Umbilical cord (tissue), 2 donors: Measurements from ENCODE around the gene FBRS. TPM values are rescaled to one million over a fixed set of nuclear protein-coding genes. Genes with fewer than 3 reads are reported as not detected.
A peak's percentile ranks its signal among the peaks of the same experiment; 100 is the strongest.

Experiments
- DNase-seq: peaks from one replicate; pipeline ENCODE4 v3.0.0-alpha.2; 2015; ENCODE audit warnings: low spot score
- total RNA-seq: library from RNA; depleted of rRNA; stranded (reverse); fragments of >200 nt; gene quantifications from one replicate; pipeline ENCODE4 v1.2.3, GENCODE V29; 2014; ENCODE audit warnings: low replicate concordance; ENCODE audit not compliant: insufficient read depth

Gene FBRS
- total RNA-seq, 1 donor from 2014 or later, result 13.5 TPM

DNA sequence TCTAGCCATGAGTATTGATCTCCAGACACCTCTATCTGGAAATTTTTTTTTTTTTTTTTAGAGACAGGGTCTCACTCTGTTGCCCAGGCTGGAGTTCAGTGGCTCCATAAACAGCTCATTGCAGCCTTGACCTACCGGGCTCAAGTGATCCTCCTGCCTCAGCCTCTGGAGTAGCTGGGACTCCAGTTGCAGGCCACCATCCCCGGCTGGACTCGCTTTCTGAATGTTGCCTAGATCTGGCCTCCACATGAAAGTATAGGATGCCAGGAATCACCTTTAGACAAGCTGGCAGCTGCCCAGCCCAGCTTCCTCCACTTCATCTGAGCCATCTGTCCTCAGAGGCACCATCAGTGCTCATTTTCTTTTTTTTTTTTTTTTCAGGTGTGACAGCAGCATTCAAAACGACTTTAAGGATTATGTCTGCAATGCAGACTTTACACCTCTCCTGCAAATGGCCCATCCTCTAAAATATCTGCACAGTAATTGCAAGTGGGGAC lies 13.8 kb upstream of the FBRS start:
- DNase-seq, result no peak

DNA sequence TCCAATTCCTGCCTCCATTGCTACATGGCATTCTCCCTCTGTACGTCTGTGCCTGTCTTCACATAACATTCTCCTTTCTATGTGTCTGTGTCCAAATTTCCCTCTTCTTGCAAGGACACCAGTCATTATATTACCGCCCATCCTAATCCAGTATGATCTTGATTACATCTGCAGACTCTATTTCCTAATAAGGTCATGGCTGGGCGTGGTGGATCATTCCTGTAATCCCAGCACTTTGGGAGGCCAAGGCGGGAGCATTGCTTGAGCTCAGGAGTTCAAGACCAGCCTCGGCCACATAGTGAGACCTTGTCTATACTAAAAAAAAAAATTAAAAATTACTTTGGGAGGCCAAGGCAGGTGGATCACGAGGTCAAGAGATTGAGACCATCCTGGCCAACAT lies 12.5 kb upstream of the FBRS start:
- DNase-seq, result no peak

DNA sequence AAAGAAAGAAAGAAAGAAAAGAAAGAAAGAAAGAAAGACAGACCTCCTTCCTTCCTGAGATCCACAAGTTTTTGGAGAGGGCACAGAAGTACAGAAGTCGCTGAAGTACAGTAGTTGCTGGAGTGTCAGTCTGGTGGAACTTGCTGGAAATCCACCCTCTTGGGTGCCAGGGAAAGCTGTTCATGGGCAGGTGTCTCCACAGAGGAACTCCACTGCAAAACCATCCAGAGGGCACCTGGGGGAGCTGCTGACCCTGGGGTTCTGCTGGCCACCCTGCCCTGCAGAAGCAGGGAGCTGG lies 11.0 kb upstream of the FBRS start:
- no peak for DNase-seq

DNA sequence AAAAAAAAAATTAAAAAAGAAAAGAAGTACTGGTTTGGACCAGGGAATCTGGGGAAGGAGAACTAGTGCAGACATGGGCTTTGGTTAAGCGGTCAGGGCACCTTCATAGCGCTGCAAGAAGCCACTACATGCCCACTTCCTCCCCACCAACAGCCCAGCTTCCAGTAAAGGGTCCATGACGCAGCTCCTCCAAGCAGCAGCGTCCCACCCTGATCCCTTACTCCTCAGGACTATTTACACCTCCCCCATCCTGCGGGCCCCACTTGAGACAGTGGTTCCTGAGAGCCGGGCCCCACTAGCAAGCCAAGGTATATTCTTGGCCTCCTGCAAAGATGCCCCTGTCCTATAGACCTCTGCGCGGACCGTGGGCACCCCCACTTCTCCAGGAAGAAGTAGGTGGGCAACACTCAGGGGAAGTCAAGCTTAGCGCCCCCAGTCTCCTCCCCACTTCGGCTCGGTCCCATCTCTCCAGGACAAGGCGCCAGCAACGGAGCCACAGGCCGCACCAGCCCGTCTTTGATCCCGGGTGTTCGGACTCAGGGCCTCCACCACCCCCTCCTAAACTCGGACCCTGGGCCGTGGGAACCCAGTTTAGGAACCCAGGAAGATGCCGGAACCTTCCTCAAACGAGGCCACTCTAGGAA lies 8.4 kb upstream of the FBRS start:
- no peak for DNase-seq

DNA sequence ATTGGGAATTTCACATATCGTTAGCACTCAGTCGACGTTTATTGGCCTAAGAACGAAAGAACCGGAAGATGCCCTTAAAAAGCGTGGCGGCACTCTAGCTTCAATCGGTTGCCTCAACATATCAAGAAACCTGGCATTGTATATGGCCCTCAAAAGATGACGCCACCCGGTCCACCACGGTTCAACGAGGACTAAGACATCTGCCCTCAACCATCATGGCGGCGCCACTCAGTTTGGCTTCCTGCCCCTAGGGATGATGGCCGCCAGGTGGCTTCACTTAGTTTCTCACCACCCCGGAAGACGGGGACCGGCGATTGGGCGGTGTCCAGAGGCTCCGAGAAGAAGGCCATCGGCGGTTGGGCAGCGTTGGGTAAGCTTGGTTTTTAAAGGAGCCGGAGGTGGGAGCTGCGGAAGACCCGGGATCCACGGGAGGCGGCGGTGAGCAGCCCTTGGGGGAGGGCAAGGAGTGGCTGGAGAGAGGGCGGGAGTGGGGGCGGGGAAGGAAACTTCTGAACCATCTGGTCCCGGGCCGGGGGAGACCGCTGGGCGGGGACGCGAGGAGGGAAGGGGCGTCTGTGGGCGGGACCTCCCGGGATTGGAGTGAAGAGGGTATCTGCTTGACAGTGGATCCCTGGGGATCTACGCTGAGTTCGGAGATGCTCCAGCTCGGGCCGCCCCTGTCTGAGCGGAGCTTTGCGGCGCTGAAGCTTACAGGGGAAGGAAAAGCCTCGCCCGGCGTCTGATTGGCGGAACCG lies 7.7 kb upstream of the FBRS start, which contains the start of gene PRR14:
Gene PRR14, plus strand, starts transcription at position 592 of the 755 bp plus-strand sequence. CDS start 686 bp downstream, outside the sequence.
- DNase-seq, result peak; percentile 100

DNA sequence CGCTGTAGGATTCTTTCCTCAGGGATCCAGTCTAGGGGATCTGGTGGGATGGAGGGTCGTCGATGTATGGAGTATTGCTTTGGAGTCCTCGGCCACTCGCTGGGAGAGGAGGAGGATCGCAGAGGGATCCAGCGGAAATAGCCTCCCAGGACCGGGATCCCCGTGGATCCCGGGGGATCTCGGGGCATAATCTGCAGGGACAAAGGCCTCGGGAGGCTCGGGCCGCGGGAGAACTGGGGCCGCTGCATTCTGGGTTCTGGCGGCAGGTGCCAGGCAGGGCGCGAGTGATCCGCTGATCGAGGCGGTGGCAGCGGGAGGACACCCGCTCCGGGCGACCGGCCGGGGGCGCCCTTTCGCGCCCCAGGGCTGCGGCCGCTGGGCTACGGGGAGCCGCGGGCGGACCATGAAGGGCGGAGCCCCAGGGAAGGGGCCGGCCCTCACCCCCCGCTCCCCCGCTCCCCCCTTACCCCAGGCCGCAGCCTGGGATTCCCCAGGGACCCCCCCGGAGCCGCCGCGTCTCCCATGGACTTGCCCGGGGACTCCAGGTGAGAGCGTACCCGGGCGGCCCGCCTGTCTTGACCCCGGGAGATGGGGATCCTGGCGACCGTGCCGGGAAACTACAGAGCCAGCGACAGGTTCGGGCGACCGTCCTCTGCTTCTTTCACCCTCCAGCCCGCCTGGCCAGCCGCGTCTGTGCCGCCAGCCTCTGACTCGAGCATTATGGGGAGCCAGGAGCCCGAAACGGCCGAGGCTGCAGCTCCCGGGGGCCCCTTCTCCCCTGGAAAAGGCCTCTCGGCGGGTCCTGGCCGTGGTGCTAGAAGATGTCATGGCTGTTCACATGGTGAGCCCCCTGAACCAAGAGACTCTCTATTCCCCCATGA lies 6.9 kb upstream of the FBRS start:
- DNase-seq, result peak; percentile 47

DNA sequence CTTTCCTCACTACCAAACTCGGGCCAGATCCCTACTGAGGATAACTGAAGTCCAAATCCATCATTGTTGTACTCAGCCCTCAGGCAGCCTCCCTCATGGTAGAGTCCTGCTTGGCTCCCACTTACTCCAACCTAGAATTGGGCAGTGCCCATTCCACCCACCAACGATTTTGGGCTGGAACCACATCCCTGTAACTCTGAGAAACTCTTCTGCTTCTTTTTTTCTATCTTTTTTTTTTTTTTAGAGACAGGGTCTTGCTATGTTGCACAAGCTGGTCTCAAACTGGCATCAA lies 6.3 kb upstream of the FBRS start:
- no peak for DNase-seq

DNA sequence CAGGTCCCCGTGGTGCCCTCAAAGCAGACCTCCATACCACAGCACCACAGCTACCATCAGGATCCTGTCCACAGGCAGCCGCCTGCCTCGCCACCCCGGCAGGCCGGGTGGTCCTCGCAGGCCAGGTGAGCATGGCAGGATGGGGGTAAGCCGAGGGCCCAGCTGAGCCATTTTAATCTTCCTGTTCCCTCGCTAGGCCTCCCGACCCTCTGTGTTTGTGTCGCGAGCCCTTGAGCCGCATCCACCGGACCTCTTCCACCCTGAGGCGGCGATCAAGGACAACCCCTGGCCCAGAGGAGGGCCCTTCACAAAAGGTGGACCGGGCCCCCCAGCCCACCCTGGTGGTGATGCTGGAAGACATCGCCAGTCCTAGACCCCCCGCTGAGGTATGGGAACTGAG lies 5.5 kb upstream of the FBRS start:
- DNase-seq, result no peak

DNA sequence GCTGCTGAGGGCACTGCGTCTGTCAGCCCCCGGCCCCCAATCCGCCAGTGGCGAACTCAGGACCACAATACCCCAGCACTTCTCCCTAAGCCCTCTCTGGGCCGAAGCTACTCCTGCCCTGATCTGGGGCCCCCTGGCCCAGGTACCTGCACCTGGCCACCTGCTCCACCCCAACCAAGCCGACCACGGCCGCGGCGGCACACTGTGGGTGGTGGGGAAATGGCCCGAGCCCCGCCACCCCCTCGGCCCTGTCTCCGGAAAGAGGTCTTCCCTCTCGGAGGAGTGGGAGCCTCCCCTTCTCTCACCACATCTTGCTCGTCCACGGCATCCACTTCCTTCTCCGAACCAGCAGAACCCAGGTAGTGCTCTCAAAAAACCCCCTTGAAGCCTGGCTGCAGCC lies 3.4 kb upstream of the FBRS start:
- DNase-seq, result no peak

DNA sequence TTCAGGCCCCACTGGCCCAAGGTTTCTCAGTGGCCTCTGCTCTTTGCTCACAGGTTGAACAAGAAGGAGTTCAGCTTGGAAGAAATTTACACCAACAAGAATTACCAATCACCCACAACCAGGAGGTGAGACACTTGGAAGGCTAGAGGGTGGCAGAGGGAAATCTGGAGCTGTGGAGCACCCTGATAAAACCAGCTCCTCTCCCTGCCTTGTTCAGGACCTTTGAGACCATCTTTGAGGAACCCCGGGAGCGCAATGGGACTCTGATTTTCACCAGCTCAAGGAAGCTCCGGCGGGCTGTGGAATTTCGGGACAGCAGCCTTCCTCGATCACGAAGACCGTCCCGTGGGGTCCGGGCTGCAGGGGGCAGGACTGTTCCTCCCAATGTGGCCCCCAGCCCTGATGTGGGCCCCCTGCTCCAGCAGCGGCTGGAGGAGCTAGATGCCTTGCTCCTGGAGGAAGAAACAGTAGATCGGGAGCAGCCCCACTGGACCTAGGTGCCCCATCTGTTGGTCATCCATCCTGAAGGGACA lies 2.4 kb upstream of the FBRS start:
- no peak for DNase-seq

DNA sequence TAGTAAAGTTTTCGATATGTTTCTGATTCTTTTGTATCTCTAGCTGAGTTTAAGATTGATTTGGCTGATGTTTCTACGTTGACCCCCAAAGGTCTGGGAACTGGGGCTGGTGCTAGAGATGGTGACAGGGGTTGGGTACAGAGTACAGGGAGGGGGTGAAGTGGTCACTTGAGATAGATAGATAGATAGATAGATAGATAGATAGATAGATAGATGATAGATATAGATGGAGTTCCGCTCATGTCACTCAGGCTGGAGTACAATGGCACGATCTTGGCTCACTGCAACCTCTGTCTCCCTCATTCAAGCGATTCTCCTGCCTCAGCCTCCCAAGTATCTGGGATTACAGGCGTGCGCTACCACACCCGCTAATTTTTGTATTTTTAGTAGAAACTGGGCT lies 1.8 kb upstream of the FBRS start:
- DNase-seq, result no peak

DNA sequence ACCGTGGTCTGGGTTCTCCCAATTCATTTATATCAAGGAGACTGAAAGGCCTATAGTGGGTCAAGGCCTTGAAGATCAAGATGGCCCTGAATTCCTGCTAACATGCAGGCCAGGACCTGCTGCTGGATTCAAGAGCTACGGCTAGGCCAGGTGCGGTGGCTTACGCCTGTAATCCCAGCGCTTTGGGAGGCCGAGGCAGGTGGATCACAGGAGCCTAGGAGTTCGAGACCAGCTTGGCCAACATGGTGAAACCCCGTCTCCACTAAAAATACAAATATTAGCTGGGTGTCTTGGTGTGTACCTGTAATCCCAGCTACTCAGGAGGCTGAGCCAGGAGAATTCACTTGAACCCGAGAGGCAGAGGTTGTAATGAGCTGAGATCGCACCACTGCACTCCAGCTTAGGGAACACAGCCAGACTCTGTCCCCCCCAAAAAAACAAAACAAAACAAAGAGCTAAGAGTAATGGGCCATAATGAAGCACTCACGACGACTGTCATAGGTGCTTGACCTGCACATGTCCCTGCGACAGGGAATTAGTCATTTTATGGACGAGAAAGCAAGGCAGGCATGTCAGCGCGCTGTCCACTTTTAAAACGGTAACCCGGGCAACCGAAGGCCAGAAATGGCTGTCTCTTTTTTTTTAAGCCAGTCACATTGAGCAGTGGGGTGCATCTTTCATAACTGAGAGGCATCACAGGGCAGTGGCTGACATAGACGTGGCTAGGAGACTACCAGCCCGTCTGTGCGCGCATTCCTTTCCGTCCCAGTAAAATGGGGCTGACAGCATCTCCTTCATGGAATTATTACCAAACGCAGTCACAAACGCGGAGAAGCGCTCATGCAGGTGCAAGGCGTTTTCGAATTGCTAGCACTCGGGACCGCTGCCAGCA lies 1.0 kb upstream of the FBRS start:
- no peak for DNase-seq

DNA sequence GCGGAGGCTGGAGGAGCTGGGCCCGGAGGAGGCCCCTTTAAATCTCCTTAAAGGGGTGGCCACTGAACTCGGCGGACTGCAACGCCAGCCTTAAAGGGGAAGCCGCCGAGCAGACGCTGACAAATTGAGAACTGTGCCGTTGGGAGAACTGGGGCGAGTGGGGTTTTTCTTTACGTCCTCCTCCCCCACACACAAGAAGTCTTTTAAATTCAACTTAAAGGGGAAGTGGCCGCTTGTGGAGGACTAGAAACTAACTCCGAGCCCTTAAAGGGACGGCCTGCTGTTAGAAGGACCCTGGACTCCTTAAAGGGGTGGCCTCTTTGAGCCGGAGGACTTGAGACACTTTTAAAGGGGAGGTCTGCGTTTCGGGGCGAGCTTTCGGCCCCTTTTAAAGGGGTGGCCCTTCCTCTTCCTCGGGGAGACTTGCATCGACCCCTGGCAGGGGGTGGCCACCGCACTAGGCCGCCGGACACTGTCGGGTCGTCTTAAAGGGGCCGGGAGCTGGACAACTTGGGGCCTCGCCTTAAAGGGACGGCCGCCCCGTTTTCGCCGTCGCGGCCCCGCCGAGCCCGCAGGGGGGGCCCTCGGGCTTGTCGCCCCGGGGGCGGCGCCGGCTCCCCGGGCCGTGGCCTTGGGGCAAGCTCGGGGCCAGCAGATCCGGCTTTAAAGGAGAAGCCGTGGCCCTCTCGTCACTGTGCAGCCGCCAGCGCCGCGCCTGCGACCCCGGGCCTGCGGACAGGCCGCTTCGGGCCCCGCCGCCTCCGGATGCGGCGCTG lies 688 bp downstream of the FBRS start:
- DNase-seq, result peak; percentile 99

DNA sequence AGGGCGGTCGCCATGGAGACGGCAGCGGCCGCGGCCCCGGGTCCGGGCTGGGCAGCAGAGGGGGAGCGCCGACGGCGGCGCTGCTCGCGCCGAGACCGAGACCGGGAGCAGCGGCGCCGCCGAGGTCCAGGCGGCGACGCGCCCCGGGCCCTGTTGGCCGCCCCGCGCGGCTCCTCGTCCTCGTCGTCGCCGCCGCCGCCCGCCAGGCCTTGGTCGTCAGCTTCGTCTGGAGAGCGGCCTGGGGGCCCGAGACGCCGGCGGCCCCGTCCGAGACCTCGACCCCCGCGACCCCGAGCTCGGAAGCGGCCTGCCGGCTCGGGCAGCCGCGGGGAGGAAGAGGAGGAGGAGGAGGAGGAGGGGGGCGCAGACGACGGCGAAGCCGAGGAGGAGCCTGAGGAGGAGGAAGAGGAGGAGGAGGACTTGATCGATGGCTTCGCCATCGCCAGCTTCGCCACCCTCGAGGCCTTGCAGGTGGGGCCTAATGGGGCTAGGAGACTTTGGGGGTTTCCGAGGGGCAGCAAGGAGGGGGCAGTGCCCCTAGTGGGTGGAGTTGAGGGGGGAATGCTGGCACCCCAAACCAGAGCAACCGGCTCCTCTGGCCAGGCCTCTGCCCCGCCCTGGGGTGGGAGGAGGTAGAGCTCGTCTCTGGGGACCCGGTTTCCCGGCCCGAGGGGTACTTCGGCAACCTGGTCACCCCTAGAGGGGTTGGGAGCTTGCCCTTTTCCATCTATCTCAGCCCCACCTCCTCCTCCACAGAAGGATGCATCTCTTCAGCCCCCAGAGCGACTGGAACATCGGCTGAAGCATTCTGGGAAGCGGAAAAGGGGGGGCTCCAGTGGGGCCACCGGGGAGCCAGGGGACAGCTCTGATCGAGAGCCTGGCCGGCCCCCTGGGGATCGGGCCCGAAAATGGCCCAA lies 1.5 kb downstream of the FBRS start:
- DNase-seq, result peak; percentile 61

DNA sequence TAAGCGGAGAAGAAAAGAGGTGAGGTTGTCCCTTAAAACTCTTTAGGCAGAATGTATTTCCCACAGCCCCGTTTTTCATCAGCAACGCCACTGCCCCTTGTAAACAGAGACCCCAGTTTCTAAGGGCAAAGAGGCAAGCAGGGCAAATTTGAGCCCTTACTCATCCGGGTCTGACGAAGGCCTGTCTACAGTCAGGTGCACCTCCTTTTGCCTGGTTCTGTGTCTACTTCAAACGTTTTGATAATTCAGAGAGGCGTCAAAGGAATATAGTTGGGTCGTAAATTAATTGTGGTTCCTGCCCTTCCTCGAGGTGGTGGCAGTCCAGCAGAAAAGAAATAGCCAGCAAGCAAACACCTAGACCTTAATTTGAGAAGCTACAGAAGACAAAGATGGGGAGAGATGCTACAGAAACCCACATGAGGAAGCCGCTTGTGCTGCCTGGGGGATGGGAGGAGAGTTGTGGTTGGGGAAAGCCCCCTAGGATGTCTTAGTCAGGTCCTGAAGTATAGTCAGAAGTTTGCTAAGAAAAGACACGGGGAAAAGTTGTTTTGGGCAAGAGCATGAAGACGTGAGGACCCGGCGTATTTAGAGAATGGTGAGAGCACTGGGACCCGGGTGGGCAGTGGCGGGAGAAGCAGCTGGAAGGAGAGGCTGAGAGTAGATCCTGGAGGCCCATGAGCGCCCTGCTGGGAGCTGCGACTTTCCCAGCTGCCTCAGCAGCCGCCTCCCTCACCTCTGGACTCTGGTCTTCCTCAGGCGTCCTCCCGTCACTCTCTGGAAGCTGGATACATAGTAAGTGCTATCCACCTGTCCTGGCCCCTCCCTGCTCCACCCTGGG lies 2.4 kb downstream of the FBRS start:
- no peak for DNase-seq

DNA sequence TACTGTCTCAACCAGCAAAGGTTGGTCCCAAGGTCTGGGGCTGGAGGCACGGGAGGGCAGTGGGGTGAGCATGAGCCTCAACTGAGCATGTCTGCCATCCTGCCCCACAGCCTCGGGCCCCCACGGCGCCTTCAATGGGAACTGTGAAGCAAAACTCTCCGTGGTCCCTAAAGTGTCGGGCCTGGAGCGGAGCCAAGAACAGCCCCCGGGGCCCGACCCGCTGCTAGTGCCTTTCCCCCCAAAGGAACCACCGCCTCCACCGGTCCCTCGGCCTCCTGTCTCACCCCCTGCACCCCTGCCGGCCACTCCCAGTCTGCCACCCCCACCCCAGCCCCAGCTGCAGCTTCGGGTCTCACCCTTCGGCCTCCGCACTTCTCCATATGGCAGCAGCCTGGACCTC lies 4.2 kb downstream of the FBRS start:
- no peak for DNase-seq

DNA sequence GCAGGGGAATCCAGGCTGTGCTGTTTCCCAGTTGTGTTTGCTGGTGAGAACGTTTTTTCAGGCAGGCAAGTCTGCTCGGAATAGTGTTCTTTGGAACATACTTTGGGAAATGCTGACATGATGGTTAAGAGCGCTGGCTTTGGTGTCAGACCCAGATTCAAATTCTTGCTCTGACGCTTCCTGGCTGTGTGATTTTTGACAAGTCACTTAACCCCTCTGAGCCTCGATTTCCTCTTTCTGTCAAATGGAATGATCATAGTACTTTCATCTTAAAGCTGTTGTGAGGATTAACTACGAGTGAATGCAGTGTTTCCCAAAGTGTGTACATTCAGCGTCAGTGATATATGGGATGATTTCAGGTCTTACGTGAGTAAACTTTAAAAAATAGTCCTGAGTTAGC lies 4.8 kb downstream of the FBRS start:
- DNase-seq, result no peak

DNA sequence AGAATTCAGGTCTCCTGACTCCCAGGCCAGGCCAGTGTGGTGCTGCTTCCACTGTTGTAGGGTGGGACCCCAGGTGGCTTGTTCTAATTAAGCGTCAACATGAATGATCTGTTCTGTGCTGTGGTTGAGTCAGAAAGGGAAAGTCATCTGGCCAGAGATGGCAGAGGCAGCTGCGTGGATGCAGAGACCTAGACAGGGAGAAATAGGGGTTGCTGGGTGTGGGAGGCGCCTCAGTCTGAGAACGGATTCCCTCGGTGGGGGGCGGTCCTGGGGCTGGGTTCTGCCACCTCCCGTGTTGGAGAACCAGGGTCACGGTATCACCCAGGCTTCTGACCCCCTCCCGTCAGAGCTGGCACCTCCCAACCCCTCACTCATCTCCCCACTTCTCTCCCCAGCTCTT lies 5.6 kb downstream of the FBRS start:
- DNase-seq, result no peak
